ENCODE measurements around the gene SMIM24. TPM values are rescaled to one million over a fixed set of nuclear protein-coding genes. Genes with fewer than 3 reads are reported as not detected.

SMIM24 gene
- total and polyA plus RNA-seq, 9 of the 15 experiments (the other 6 are each of a cell fraction or from before 2014, with no cell fraction given): 0.45 to 12.3 (median 1.4) TPM; not detected in 1

- TF ChIP-seq DEAF1 (CRISPR knock-in tag; IDR thresholded peaks at IDR 0.05): 0 out of 2 replicates have a peak, but pooled peaks have one; percentile 10
- peak; percentile 57 for TF ChIP-seq PCBP1 (IDR thresholded peaks at IDR 0.05; ENCODE audit: low read depth, low read length, poor library complexity, severe bottlenecking)
- peak; percentile 60; the same call in 1 of the 2 replicates for TF ChIP-seq CC2D1A (IDR thresholded peaks at IDR 0.05)
- no peak for TF ChIP-seq MLLT1 (IDR thresholded peaks at IDR 0.05)
- peak; percentile 78 for TF ChIP-seq SMC3 (conservative IDR thresholded peaks at IDR 0.05; ENCODE audit: insufficient read depth, low read depth, low read length)
- TF ChIP-seq ZNF583 (CRISPR knock-in tag; IDR thresholded peaks at IDR 0.05): no peak
- 0 out of 2 replicates have a peak, but pooled peaks have one; percentile 48 for TF ChIP-seq CBX1 (IDR thresholded peaks at IDR 0.05; ENCODE audit: low read depth)
- no peak for TF ChIP-seq SMAD2 (IDR thresholded peaks at IDR 0.05; ENCODE audit: low read depth, low read length)
- no peak for TF ChIP-seq BDP1 (IDR thresholded peaks at IDR 0.05; ENCODE audit: insufficient read depth, insufficient read length)
- TF ChIP-seq PHF20 (IDR thresholded peaks at IDR 0.05; ENCODE audit: partially characterized antibody): peak; percentile 15
- no peak for TF ChIP-seq ARID1B (IDR thresholded peaks at IDR 0.05)
- peak; percentile 67 for TF ChIP-seq VEZF1 (CRISPR knock-in tag; IDR thresholded peaks at IDR 0.05)
- no peak for TF ChIP-seq ZBTB43 (CRISPR knock-in tag; IDR thresholded peaks at IDR 0.05)
- TF ChIP-seq TFAP4 (CRISPR knock-in tag; IDR thresholded peaks at IDR 0.05; ENCODE audit: borderline replicate concordance): peak; percentile 60; the same call in 1 of the 2 replicates
- no peak for TF ChIP-seq ZNF77 (CRISPR knock-in tag; IDR thresholded peaks at IDR 0.05)
- TF ChIP-seq TSC22D4 (tag; IDR thresholded peaks at IDR 0.05): no peak
- no peak for TF ChIP-seq PCBP2 (IDR thresholded peaks at IDR 0.05; ENCODE audit: low read depth, low read length, poor library complexity, severe bottlenecking)
- TF ChIP-seq XRCC5 (IDR thresholded peaks at IDR 0.05; ENCODE audit: low read depth, low read length): peak; percentile 57; the same call in 1 of the 2 replicates
- TF ChIP-seq SAFB (IDR thresholded peaks at IDR 0.05; ENCODE audit: borderline replicate concordance, low read depth, low read length): peak; percentile 45; the same call in 1 of the 2 replicates
- no peak for TF ChIP-seq MECOM (CRISPR knock-in tag; IDR thresholded peaks at IDR 0.05)
- TF ChIP-seq MAZ (CRISPR knock-in tag; conservative IDR thresholded peaks at IDR 0.05 in 1 of 2, IDR thresholded peaks at IDR 0.05 in 1 of 2): peak; percentile 63; a peak in 2 of 4 replicates
- TF ChIP-seq BCOR (IDR thresholded peaks at IDR 0.05): peak; percentile 98
Observed at GRCh38 chr19:3471954-3472655, 8.2 kb downstream of the SMIM24 start (continued).
